GM13976 (cell line): ENCODE data around the gene FLT1.

Source experiments
- DNase-seq: peaks from one replicate; pipeline ENCODE4 v3.0.0; 2012; ENCODE audit warnings: low spot score
- in situ Hi-C: fragments of 300-500 bp; cut with MboI; formaldehyde crosslinking; loops from one replicate; pipeline ENCODE4 v1.12.0; 2022; ENCODE audit warnings: low sequenced_read_pairs, mixed read lengths, inconsistent platforms; ENCODE audit not compliant: unreplicated experiment
- TF ChIP-seq, protein P1 (sequence below): IDR thresholded peaks from 2 replicates; pipeline ENCODE4 v1.5.1; 2012; ENCODE audit warnings: borderline replicate concordance, mild to moderate bottlenecking; ENCODE audit not compliant: insufficient read depth; ENCODE audit errors: extremely low read depth, missing control alignments, control extremely low read depth

Gene FLT1

GRCh38 chr13:28475916-28476725 lies 18.8 kb downstream of the FLT1 start:
- in situ Hi-C loops, result no loop called here
- TF ChIP-seq, protein P1, sequence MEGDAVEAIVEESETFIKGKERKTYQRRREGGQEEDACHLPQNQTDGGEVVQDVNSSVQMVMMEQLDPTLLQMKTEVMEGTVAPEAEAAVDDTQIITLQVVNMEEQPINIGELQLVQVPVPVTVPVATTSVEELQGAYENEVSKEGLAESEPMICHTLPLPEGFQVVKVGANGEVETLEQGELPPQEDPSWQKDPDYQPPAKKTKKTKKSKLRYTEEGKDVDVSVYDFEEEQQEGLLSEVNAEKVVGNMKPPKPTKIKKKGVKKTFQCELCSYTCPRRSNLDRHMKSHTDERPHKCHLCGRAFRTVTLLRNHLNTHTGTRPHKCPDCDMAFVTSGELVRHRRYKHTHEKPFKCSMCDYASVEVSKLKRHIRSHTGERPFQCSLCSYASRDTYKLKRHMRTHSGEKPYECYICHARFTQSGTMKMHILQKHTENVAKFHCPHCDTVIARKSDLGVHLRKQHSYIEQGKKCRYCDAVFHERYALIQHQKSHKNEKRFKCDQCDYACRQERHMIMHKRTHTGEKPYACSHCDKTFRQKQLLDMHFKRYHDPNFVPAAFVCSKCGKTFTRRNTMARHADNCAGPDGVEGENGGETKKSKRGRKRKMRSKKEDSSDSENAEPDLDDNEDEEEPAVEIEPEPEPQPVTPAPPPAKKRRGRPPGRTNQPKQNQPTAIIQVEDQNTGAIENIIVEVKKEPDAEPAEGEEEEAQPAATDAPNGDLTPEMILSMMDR, result no peak
- DNase-seq, result no peak

DNA sequence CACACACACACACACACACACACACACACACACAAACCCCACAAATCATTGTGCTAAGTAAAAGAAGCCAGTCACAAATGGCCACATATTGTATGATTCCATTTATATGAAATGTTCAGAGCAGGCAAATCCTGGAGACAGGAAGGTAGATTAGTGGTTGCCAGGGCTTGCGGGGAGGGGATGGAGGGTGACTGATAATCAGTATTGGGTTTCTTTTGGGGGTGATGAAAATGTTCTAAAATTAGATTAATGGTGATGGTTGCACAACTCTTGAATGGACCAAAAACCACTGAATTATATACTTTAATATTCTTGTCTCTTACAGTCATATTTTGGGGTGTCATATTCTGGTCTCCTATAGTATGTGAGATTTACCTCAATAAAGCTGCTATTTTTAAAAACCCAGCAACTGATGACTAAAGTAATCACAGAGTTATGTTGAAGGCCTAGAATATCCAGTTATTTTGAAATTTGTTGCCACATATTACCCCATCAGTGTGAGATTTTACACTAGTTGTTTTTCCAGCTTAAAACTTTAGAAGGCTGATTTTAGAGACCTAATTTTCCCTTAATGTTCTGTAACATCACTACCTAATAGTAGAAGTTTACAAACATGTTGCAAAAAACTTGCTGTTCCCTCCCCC lies 20.3 kb downstream of the FLT1 start:
- no peak for DNase-seq
- in situ Hi-C loops, result no loop called here

DNA sequence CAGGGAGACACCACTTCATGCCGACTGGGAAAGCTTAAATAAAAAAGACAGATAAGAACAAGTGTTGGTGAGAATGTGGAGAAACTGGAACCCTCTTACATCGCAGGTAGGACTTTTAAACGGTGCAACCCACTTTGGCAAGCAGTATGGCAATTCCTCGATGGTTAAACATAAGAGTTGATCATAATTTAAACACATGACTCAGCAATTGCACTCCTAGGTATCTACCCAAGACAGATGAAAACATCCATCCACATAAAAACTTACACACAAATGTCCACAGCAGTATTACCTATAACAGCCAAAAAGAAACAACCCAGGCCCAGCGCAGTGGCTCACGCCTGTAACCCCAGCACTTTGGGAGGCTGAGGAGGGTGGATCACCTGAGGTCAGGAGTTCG lies 21.9 kb downstream of the FLT1 start:
- in situ Hi-C loops, result no loop called here
- TF ChIP-seq, protein P1, result no peak
- DNase-seq, result no peak

More for the DNA sequence above, 20.3 kb downstream of the FLT1 start:
- TF ChIP-seq, protein P1, result no peak

GRCh38 chr13:28471421-28471820 lies 23.5 kb downstream of the FLT1 start:
- in situ Hi-C loops, result no loop called here
- no peak for DNase-seq
- TF ChIP-seq, protein P1, result no peak

- no peak for DNase-seq
- in situ Hi-C loops, result no loop called here
- TF ChIP-seq, protein P1, result no peak
Observed at GRCh38 chr13:28470296-28470695, 24.6 kb downstream of the FLT1 start.

DNA sequence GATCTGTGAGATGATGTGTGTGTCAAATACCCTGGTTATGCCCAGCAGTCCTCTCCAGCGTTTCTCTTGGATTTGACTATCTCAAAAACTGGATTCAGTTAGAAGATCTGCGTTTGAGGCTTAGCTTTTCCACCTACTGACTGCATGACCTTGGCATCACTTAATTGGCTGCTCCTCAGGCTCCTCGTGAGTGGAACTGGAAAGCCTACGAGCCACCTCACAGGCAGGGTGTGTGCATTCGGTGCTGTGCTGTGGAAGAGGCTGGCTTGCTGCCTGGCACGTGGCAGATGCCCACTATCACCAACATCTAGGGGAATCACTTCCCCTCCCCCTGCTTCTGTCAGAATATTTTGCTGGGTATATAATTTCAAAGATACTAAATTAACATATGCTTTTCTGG lies 25.6 kb downstream of the FLT1 start:
- TF ChIP-seq, protein P1, result no peak
- in situ Hi-C loops, result no loop called here
- no peak for DNase-seq
